ENCODE results near the gene CENPB.

The CENPB gene

GRCh38 chr20:3753098-3753497, 33.4 kb downstream of the CENPB start:
- H3K4me1 ChIP-seq (ENCODE audit: insufficient read depth, low read length, severe bottlenecking), result no peaks in the 10 kb centered on the region
- H3K4me2 ChIP-seq (ENCODE audit: low read length), result no peak overlapping the region
- no peaks in the 10 kb centered on the region for H3K27me3 ChIP-seq (ENCODE audit: insufficient read depth, low read length)
- H3K4me3 ChIP-seq (ENCODE audit: low read depth, low read length, poor library complexity, severe bottlenecking), result no peak overlapping the region
- TF ChIP-seq, protein P1, sequence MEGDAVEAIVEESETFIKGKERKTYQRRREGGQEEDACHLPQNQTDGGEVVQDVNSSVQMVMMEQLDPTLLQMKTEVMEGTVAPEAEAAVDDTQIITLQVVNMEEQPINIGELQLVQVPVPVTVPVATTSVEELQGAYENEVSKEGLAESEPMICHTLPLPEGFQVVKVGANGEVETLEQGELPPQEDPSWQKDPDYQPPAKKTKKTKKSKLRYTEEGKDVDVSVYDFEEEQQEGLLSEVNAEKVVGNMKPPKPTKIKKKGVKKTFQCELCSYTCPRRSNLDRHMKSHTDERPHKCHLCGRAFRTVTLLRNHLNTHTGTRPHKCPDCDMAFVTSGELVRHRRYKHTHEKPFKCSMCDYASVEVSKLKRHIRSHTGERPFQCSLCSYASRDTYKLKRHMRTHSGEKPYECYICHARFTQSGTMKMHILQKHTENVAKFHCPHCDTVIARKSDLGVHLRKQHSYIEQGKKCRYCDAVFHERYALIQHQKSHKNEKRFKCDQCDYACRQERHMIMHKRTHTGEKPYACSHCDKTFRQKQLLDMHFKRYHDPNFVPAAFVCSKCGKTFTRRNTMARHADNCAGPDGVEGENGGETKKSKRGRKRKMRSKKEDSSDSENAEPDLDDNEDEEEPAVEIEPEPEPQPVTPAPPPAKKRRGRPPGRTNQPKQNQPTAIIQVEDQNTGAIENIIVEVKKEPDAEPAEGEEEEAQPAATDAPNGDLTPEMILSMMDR (IDR thresholded peaks at IDR 0.05; ENCODE audit: low read length), result peak; percentile 74
- no peak for TF ChIP-seq EZH2 (IDR thresholded peaks at IDR 0.05; ENCODE audit: borderline replicate concordance, low read length)
- no peaks in the 10 kb centered on the region for H3F3A ChIP-seq (ENCODE audit: insufficient read depth, low read length)
- H3K27ac ChIP-seq (ENCODE audit: low read depth, low read length, poor library complexity, severe bottlenecking), result no peak overlapping the region
- no peaks in the 10 kb centered on the region for H3K9me2 ChIP-seq (ENCODE audit: low read depth, low read length)
- no peaks in the 10 kb centered on the region for H3K79me2 ChIP-seq (ENCODE audit: insufficient read depth, low read length)
- peaks cover 13% of the 10 kb centered on the region for H3K36me3 ChIP-seq (ENCODE audit: insufficient read depth, low read length)
- no peak overlapping the region for H3K9ac ChIP-seq (ENCODE audit: low read length)
- no peaks in the 10 kb centered on the region for H4K20me1 ChIP-seq (ENCODE audit: insufficient read depth, low read length)
- no peak overlapping the region for H2AFZ ChIP-seq (ENCODE audit: low read length)
- H3K9me3 ChIP-seq (ENCODE audit: low read length), result no peaks in the 10 kb centered on the region

DNA sequence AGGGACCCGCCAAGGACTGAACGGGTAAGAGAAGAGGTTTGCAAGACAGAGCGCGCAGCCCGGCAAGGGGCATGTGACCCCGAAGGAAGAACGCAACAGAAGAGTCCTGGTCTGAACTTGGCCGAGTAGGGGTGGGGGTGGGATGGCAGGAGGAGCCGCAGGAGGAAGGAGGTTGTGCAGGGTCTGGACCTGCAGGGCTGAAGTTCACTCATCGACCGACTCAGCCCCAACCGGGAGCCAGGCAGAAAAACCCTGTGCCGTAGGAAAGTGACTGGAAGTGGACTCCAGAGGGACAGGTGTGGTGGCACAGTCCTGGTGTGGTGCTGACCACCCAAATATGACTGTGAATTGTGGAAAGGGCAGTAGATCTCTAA, 34.2 kb downstream of the CENPB start:
- Histone ChIP-seq H3K4me3 (ENCODE audit: low read depth, low read length, poor library complexity, severe bottlenecking) (no peak overlapping the region), H3K27me3 (ENCODE audit: insufficient read depth, low read length) (no peaks in the 10 kb centered on the region), H3K9me3 (ENCODE audit: low read length) (no peaks in the 10 kb centered on the region), H3K36me3 (ENCODE audit: insufficient read depth, low read length) (peaks cover 8% of the 10 kb centered on the region), H3K9me2 (ENCODE audit: low read depth, low read length) (no peaks in the 10 kb centered on the region), H3K27ac (ENCODE audit: low read depth, low read length, poor library complexity, severe bottlenecking) (no peak overlapping the region), H3K79me2 (ENCODE audit: insufficient read depth, low read length) (no peaks in the 10 kb centered on the region), H4K20me1 (ENCODE audit: insufficient read depth, low read length) (no peaks in the 10 kb centered on the region), H2AFZ (ENCODE audit: low read length) (no peak overlapping the region), H3K9ac (ENCODE audit: low read length) (no peak overlapping the region), H3F3A (ENCODE audit: insufficient read depth, low read length) (no peaks in the 10 kb centered on the region), H3K4me1 (ENCODE audit: insufficient read depth, low read length, severe bottlenecking) (no peaks in the 10 kb centered on the region), H3K4me2 (ENCODE audit: low read length) (no peak overlapping the region)
- TF ChIP-seq EZH2 (IDR thresholded peaks at IDR 0.05; ENCODE audit: borderline replicate concordance, low read length), result no peak
- TF ChIP-seq, protein P1 (IDR thresholded peaks at IDR 0.05; ENCODE audit: low read length), result no peak

GRCh38 chr20:3751675-3752385, 34.7 kb downstream of the CENPB start:
- no peak for TF ChIP-seq EZH2 (IDR thresholded peaks at IDR 0.05; ENCODE audit: borderline replicate concordance, low read length)
- TF ChIP-seq, protein P1 (IDR thresholded peaks at IDR 0.05; ENCODE audit: low read length), result no peak
- H3K9ac ChIP-seq (ENCODE audit: low read length), result no peak overlapping the region
- no peak overlapping the region for H3K4me3 ChIP-seq (ENCODE audit: low read depth, low read length, poor library complexity, severe bottlenecking)
- no peak overlapping the region for H3K27ac ChIP-seq (ENCODE audit: low read depth, low read length, poor library complexity, severe bottlenecking)
- H2AFZ ChIP-seq (ENCODE audit: low read length), result no peak overlapping the region
- H3K4me1 ChIP-seq (ENCODE audit: insufficient read depth, low read length, severe bottlenecking), result no peaks in the 10 kb centered on the region
- no peak overlapping the region for H3K4me2 ChIP-seq (ENCODE audit: low read length)
- H3K79me2 ChIP-seq (ENCODE audit: insufficient read depth, low read length), result no peaks in the 10 kb centered on the region
- H3K27me3 ChIP-seq (ENCODE audit: insufficient read depth, low read length), result 0 out of 2 replicates have a peak, but pooled peaks cover 1% of the 10 kb centered on the region
- H3K36me3 ChIP-seq (ENCODE audit: insufficient read depth, low read length), result peaks cover 8% of the 10 kb centered on the region
- H3K9me3 ChIP-seq (ENCODE audit: low read length), result no peaks in the 10 kb centered on the region
- H4K20me1 ChIP-seq (ENCODE audit: insufficient read depth, low read length), result no peaks in the 10 kb centered on the region
- H3K9me2 ChIP-seq (ENCODE audit: low read depth, low read length), result no peaks in the 10 kb centered on the region
- H3F3A ChIP-seq (ENCODE audit: insufficient read depth, low read length), result no peaks in the 10 kb centered on the region
